Uterus (tissue), 2 donors: ENCODE measurements around the gene SF3B2.

ENCODE experiments used
- POLR2A ChIP-seq, 2 donors: fragments of 450-650 bp; IDR thresholded peaks; one replicate each; pipeline ENCODE4 v1.6.1; 2016; ENCODE audit warnings: antibody characterized with exemption in 2 of 2, mild to moderate bottlenecking in 1 of 2, moderate library complexity in 1 of 2
- TF ChIP-seq, protein P1 (sequence below), 4 experiments: fragments of 200-600 bp in 2 of 4; fragments of 450-650 bp in 2 of 4; sonication (generic) in 2 of 4; IDR thresholded peaks; one replicate each; pipeline ENCODE4 v1.5.1; 2016 to 2019; ENCODE audit warnings: antibody characterized with exemption in 4 of 4, mild to moderate bottlenecking in 2 of 4, moderate library complexity in 1 of 4

DNA sequence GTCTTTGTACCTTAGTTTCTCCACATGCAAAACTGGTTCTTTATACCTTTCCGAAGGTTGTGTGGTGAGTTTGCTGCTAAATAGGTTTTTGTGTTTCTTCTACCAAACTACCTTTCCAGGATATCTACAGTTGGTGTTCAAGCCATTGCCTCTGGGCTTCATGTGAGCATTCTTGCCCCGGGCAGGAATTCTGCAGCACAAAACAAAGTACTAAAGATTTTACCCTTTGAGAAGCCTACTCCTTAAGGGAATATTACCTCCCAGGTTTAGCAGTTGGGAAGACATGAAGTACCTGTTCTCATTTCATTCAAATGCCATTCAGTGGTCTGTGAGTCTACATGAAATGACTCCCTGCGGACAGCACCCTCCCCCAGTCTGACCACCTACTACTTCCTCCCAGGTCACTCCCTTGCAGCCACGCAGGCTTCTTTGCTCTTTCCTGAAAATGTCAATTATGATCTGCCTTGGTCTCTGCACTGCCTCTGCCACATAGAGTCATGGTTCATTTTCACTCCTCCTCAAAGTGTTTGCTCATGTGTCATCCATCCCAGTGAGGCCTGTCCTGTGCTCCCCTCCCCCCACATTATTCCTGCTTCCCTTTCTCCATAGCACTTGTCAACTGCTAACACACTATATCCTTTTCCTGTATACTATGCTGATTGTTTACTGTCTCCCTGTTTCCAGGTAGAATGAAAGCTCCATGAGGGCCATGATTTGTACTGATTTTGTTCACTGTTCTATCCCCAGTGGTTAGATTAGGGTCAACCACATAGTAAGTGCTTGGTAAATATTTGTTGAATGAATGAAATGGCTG lies 54.8 kb downstream of the SF3B2 start:
- TF ChIP-seq POLR2A (IDR thresholded peaks at IDR 0.05) = no peak
- TF ChIP-seq, protein P1, sequence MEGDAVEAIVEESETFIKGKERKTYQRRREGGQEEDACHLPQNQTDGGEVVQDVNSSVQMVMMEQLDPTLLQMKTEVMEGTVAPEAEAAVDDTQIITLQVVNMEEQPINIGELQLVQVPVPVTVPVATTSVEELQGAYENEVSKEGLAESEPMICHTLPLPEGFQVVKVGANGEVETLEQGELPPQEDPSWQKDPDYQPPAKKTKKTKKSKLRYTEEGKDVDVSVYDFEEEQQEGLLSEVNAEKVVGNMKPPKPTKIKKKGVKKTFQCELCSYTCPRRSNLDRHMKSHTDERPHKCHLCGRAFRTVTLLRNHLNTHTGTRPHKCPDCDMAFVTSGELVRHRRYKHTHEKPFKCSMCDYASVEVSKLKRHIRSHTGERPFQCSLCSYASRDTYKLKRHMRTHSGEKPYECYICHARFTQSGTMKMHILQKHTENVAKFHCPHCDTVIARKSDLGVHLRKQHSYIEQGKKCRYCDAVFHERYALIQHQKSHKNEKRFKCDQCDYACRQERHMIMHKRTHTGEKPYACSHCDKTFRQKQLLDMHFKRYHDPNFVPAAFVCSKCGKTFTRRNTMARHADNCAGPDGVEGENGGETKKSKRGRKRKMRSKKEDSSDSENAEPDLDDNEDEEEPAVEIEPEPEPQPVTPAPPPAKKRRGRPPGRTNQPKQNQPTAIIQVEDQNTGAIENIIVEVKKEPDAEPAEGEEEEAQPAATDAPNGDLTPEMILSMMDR (IDR thresholded peaks at IDR 0.05) = no peak
